Memory B cell (primary cell): ENCODE results near the gene BCKDHB.
A peak's percentile ranks its signal among the peaks of the same experiment; 100 is the strongest.

Source experiments
- ATAC-seq: fragments of 150-1000 bp; cut with Tn5 transposase; 2 replicates; pipeline ENCODE4 v1.10.0; 2021; ENCODE audit warnings: low read depth, mild to moderate bottlenecking, moderate library complexity
- DNase-seq, 2 donors: peaks; one replicate each; pipeline ENCODE4 v3.0.0; 2022; ENCODE audit warnings: low spot score in 2 of 2
- H3K27ac Mint-ChIP-seq: one replicate; pipeline ENCODE4 v1.8.0; 2022; ENCODE audit warnings: mild to moderate bottlenecking, moderate library complexity, mixed read lengths
- H3K27me3 Mint-ChIP-seq: one replicate; pipeline ENCODE4 v1.8.0; 2022; ENCODE audit warnings: mixed read lengths
- H3K36me3 Mint-ChIP-seq: one replicate; pipeline ENCODE4 v1.8.0; 2022; ENCODE audit warnings: mild to moderate bottlenecking, mixed read lengths
- H3K4me1 Mint-ChIP-seq: one replicate; pipeline ENCODE4 v1.8.0; 2022; ENCODE audit warnings: mixed read lengths
- H3K4me3 Mint-ChIP-seq: one replicate; pipeline ENCODE4 v1.8.0; 2022; ENCODE audit warnings: mild to moderate bottlenecking, moderate library complexity, mixed read lengths
- H3K9me3 Mint-ChIP-seq: one replicate; pipeline ENCODE4 v1.8.0; 2022; ENCODE audit warnings: mixed read lengths

Gene BCKDHB

DNA sequence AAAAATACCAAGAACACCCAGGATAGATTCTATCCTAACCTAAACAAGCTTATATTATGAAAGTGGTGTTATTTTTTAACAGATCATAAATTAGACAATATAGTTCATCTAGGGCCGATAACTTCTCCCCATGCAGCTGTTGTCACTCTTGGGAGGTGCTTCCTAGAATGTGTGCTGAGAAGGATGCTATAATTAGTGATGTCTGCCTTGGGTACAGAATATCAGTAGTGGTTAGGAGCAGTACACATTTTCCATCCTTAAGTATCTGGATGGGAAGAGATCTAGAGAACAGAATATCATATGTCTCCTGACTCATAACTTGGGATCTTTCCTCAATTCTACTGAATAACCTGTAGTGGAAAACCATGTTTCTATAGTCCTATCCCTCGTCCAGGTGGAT is 214.5 kb downstream of the BCKDHB start:
- DNase-seq: no peak
- Mint-ChIP-seq H3K36me3 (peaks cover 4% of the 10 kb centered on the region), H3K27ac (no peak overlapping the region), H3K4me3 (no peak overlapping the region), H3K9me3 (no peaks in the 10 kb centered on the region), H3K27me3 (no peaks in the 10 kb centered on the region), H3K4me1 (no peaks in the 10 kb centered on the region)
- no peak for ATAC-seq

DNA sequence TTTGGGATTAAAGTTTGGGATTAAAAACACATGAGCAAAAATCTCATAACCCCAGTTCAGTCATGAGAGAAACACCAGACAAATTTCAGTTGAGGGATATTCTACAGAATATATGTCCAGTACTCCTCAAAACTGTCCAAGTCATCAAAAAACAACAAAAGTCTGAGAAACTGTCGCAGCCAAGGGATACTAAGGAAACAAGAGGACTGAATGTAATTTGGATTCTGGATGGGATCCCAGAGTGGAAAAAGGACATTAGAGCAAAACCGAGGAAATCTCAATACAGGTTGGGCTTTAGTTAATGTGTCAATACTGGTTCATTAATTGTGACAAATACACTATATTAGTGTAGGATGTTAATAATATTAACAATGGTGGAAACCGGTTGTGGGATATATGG is 219.3 kb downstream of the BCKDHB start:
- H3K36me3 Mint-ChIP-seq: peaks cover 2% of the 10 kb centered on the region
- ATAC-seq (no peak), DNase-seq (no peak)
- H3K4me1 Mint-ChIP-seq: no peaks in the 10 kb centered on the region
- no peaks in the 10 kb centered on the region for H3K9me3 Mint-ChIP-seq
- no peaks in the 10 kb centered on the region for H3K27me3 Mint-ChIP-seq
- H3K4me3 Mint-ChIP-seq: no peak overlapping the region
- no peak overlapping the region for H3K27ac Mint-ChIP-seq

DNA sequence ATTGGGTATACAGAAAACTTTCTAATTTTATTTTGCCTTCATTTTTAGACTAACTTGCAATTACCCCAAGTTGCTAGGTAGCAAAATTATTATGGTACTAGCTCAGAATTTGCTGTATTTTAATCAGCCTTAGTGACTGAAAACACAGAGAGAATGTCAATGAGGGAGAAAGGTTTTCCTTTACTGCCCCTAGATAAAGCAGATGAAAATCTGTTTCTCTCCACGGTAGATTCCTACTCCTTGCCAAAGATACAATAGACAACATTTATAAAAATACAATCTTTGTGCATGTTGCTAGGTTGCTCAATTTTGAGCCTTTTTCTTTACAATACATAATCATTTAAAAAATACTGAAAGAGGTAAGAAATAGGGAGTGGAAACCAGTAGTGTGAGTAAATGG is 222.2 kb downstream of the BCKDHB start:
- H3K36me3 Mint-ChIP-seq: no peaks in the 10 kb centered on the region
- no peak for ATAC-seq
- no peaks in the 10 kb centered on the region for H3K27me3 Mint-ChIP-seq
- no peaks in the 10 kb centered on the region for H3K4me1 Mint-ChIP-seq
- no peak overlapping the region for H3K4me3 Mint-ChIP-seq
- DNase-seq: no peak
- no peak overlapping the region for H3K27ac Mint-ChIP-seq
- H3K9me3 Mint-ChIP-seq: no peaks in the 10 kb centered on the region

DNA sequence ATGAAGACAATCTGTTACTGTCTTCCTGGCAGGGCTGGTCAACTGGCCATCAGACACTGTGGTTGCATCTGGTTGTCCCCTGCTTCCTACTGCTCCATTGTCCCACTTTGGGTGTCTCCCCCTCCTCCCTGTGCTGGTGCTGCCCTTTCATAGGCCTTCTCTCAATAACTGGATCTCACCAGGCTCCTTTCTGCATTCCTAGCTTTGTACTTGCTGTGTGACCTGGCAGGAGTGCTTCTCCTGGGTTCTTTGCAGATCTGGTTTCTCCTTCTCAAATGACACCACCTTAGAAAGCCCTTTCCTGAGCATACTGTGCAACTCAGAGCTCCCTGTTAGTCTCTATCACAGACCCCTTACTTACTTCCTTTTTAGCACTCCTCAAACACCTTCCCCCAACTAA is 223.0 kb downstream of the BCKDHB start:
- Mint-ChIP-seq H3K27me3 (no peaks in the 10 kb centered on the region), H3K36me3 (no peaks in the 10 kb centered on the region), H3K27ac (no peak overlapping the region), H3K4me3 (no peak overlapping the region), H3K4me1 (no peaks in the 10 kb centered on the region), H3K9me3 (no peaks in the 10 kb centered on the region)
- DNase-seq (no peak), ATAC-seq (no peak)

DNA sequence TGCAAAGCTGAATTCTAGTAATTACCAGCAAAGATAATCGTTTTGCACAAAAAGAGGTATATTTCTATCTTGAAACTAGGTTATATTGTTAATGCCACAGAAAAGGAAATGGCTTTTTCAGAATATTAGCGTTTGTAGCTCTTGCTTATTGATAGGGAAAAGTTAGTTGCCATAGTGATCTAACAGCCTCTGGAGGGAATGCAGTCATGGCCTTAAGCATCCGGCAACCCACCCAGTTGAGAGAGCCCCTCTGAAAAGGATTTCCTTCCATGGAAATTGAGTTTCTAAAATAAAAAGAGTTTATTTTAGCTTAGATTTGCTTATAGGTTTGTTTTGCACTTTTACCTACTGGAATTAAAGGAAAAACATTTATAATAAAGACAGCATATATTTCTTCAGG is 224.5 kb downstream of the BCKDHB start:
- H3K9me3 Mint-ChIP-seq: no peaks in the 10 kb centered on the region
- no peaks in the 10 kb centered on the region for H3K27me3 Mint-ChIP-seq
- no peak overlapping the region for H3K27ac Mint-ChIP-seq
- no peak for DNase-seq
- no peak overlapping the region for H3K4me3 Mint-ChIP-seq
- ATAC-seq: no peak
- no peaks in the 10 kb centered on the region for H3K36me3 Mint-ChIP-seq
- no peaks in the 10 kb centered on the region for H3K4me1 Mint-ChIP-seq

DNA sequence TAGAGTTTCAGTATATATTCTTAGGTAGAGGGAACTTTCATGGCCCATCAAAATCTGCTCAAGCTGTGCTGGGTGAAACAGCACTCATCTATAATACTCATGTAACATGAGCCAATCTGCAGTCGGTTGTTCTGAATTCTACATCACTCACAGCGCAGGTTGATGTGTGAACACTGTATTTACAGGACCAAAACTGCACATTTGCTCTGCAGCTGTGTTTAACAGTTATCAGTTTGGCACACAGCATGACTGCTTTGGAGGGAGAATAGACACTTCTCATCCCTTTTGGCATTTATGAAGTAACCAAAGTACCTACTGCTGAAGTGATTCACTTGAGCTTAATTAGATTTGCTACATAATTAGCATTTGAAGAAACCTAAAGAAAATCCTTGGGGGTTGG is 225.1 kb downstream of the BCKDHB start:
- DNase-seq (no peak), ATAC-seq (no peak)
- no peak overlapping the region for H3K4me3 Mint-ChIP-seq
- H3K27ac Mint-ChIP-seq: no peak overlapping the region
- H3K4me1 Mint-ChIP-seq: no peaks in the 10 kb centered on the region
- no peaks in the 10 kb centered on the region for H3K27me3 Mint-ChIP-seq
- H3K9me3 Mint-ChIP-seq: no peaks in the 10 kb centered on the region
- H3K36me3 Mint-ChIP-seq: no peaks in the 10 kb centered on the region

DNA sequence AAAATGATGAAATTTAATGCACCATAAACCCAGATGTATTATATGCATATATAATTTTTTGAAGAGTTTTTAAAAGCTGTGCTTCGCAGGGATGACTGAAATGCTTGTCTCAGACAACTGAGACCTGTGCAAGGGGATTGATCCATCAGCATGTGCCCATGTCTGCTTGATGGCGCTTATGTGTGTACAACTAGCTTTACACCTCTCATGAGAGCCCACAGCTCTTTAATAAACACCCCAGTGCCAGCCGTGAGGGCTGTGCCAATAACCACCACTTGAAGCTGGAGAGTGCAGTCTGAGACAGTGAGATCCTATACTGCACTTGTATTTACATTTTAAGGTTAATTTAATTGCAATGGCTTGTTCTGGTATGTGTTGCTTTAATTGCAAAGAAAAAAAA is 225.5 kb downstream of the BCKDHB start:
- H3K4me1 Mint-ChIP-seq: no peaks in the 10 kb centered on the region
- no peaks in the 10 kb centered on the region for H3K9me3 Mint-ChIP-seq
- no peak for DNase-seq
- no peaks in the 10 kb centered on the region for H3K36me3 Mint-ChIP-seq
- no peak for ATAC-seq
- no peak overlapping the region for H3K4me3 Mint-ChIP-seq
- H3K27me3 Mint-ChIP-seq: no peaks in the 10 kb centered on the region
- no peak overlapping the region for H3K27ac Mint-ChIP-seq

DNA sequence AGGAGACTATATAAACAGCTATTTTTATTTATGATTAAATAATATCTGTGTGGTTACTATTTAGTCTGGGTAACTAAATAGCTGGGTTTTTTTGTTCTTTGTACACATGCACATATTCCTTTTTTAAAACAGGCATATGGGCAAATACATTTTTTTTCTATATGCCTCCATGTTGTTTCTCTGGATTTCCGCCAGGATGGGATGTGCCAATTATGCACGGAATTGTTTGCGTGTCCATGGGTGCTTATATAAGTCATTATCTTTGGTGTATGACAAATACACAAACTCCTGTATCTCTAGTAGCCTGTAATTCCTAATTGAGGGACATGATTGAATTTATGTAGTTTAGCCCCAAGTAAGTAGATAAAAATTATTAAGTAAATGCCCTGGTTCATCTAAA is 226.9 kb downstream of the BCKDHB start:
- Mint-ChIP-seq H3K27ac (no peak overlapping the region), H3K27me3 (no peaks in the 10 kb centered on the region), H3K36me3 (no peaks in the 10 kb centered on the region), H3K4me1 (peaks cover 2% of the 10 kb centered on the region), H3K4me3 (no peak overlapping the region), H3K9me3 (no peaks in the 10 kb centered on the region)
- DNase-seq: no peak
- ATAC-seq: no peak

DNA sequence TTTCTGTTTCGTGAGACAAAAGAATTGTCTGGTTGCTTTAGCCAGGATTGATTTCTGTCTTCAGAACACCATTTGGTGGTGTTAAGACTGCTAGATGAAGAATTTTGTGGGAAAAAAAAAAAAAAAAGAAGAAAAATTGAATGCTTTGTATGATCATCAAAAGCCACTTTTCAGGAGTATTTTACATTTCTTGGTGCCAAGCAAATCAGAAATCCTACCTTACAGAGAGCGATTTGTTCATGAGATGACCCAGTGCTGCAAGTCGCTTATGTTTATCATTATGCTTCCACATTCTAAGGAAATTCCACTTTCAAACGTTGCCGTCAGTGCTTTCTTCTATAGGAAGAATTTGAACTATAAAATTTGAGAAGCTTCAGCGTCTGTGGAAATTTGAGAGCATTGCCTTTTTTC is 228.7 kb downstream of the BCKDHB start:
- ATAC-seq (no peak), DNase-seq (no peak)
- no peaks in the 10 kb centered on the region for H3K9me3 Mint-ChIP-seq
- H3K4me1 Mint-ChIP-seq: peaks cover 4% of the 10 kb centered on the region
- H3K27ac Mint-ChIP-seq: no peak overlapping the region
- no peaks in the 10 kb centered on the region for H3K36me3 Mint-ChIP-seq
- H3K27me3 Mint-ChIP-seq: no peaks in the 10 kb centered on the region
- no peak overlapping the region for H3K4me3 Mint-ChIP-seq

DNA sequence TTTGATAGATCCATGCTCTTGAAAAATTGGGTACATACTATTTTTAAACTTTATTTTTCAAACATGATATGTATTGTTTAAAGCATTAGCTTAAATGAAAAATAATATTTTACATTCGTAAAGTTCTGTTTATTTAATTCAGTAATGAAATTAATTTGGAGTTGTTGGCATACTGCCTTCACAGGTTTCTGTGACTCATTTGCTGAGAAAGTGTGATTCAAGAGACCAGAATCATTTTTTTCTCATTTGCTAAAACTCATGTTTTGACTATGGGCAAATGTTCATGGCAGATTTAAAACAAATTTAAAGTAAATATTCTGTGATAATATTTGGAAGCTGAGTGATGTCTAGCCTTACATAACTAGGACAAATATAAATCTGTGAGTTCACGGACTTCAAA is 230.4 kb downstream of the BCKDHB start:
- DNase-seq (no peak), ATAC-seq (no peak)
- H3K27me3 Mint-ChIP-seq: no peaks in the 10 kb centered on the region
- H3K9me3 Mint-ChIP-seq: no peaks in the 10 kb centered on the region
- H3K4me3 Mint-ChIP-seq: no peak overlapping the region
- no peaks in the 10 kb centered on the region for H3K36me3 Mint-ChIP-seq
- H3K4me1 Mint-ChIP-seq: peaks cover 4% of the 10 kb centered on the region
- no peak overlapping the region for H3K27ac Mint-ChIP-seq

DNA sequence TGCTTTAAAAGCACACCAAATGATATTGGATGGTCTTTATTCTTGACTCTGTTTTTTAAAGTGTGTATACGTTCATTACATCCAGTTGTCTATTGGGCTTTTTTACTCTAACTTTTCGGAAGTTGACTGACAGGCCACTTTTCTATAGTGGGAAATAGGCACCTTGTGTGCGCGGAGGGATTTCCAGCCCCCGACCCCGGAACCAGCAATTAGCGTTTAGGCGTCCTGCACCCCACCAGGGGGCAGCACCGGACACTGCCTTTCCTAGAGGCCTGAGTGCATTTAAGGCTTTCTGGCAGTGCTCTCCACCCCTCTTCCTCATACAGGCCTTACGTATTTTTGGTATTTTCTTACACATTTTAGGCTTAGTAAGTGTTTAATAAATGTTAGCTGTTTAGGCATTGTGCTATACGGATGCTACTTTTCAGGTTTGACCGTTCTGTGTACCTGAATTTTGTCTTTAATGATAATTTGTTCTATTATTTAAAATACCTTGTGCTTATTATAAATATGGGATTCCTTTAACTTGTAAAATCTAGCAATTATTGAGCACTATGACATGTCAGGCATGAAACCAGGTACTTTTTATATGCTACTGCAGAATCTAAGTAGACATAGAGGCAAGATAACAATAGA is 231.8 kb downstream of the BCKDHB start:
- no peak overlapping the region for H3K27ac Mint-ChIP-seq
- H3K4me1 Mint-ChIP-seq: peaks cover 4% of the 10 kb centered on the region
- H3K9me3 Mint-ChIP-seq: no peaks in the 10 kb centered on the region
- ATAC-seq: peak; percentile 76
- no peak overlapping the region for H3K4me3 Mint-ChIP-seq
- H3K36me3 Mint-ChIP-seq: peaks cover 3% of the 10 kb centered on the region
- H3K27me3 Mint-ChIP-seq: no peaks in the 10 kb centered on the region
- peak; percentile 50 to 60 for DNase-seq

DNA sequence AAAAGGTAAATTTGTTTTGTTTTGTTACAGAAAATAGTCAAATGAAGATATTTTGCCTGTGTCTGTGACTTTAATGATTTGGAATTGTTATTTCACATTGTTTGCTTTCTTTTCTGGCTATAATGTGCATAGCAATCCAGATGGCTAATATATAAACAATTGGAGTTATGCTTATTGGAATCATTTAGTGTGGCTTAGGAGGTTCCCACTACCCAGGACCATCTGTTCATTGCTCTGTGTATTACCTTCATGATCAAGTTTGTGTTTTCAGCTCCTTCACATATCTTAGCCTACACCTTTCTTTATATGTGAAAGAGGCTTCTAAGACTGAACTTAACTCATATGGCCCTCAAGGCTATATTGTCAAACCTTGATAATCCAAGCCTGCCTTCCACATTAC is 232.9 kb downstream of the BCKDHB start:
- ATAC-seq (no peak), DNase-seq (no peak)
- Mint-ChIP-seq H3K9me3 (no peaks in the 10 kb centered on the region), H3K27me3 (no peaks in the 10 kb centered on the region), H3K36me3 (peaks cover 3% of the 10 kb centered on the region), H3K4me1 (peaks cover 4% of the 10 kb centered on the region), H3K4me3 (no peak overlapping the region), H3K27ac (no peak overlapping the region)

DNA sequence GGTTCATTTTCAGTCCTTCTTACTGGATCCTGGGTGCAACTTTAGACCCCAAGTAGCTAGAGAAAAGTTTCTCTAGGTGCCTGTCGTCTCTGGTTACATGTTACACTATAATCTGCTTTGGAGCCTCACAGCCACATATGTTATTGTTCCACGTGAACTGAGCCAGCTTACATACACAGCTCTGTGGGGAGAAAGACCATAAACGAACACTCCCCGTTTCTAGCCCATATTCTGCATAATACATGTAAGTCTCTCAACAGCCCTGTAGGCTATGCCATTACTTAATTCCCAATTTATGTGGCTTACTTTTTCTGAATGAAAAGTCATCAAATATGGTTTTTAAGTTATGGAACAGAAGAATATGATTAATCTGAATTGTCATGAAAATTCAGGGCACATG is 233.8 kb downstream of the BCKDHB start:
- H3K27me3 Mint-ChIP-seq: no peaks in the 10 kb centered on the region
- no peak for DNase-seq
- H3K9me3 Mint-ChIP-seq: no peaks in the 10 kb centered on the region
- no peak overlapping the region for H3K27ac Mint-ChIP-seq
- H3K4me1 Mint-ChIP-seq: peaks cover 4% of the 10 kb centered on the region
- no peak overlapping the region for H3K4me3 Mint-ChIP-seq
- H3K36me3 Mint-ChIP-seq: peaks cover 3% of the 10 kb centered on the region
- ATAC-seq: no peak

DNA sequence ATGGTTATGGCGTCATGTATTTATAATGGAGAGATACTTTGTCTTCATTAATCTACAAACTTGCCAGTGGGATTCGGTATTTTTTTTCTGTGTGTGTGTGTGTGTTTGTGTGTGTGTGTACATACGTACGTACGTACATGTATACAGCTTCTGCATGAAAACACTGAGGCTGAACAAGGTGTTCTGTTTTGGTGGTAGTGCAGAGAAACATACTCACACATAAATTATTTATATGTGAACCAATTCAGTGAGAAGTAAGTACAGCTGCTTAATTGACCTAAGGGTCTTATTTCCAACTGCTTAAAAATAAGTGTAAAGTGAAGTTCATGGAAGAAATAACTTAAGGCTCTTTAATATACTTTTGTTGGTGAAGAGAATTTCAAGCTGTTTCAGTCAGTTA is 234.2 kb downstream of the BCKDHB start:
- ATAC-seq (no peak), DNase-seq (no peak)
- H3K4me3 Mint-ChIP-seq: no peak overlapping the region
- no peaks in the 10 kb centered on the region for H3K27me3 Mint-ChIP-seq
- no peaks in the 10 kb centered on the region for H3K9me3 Mint-ChIP-seq
- peaks cover 4% of the 10 kb centered on the region for H3K4me1 Mint-ChIP-seq
- peaks cover 4% of the 10 kb centered on the region for H3K36me3 Mint-ChIP-seq
- no peak overlapping the region for H3K27ac Mint-ChIP-seq

DNA sequence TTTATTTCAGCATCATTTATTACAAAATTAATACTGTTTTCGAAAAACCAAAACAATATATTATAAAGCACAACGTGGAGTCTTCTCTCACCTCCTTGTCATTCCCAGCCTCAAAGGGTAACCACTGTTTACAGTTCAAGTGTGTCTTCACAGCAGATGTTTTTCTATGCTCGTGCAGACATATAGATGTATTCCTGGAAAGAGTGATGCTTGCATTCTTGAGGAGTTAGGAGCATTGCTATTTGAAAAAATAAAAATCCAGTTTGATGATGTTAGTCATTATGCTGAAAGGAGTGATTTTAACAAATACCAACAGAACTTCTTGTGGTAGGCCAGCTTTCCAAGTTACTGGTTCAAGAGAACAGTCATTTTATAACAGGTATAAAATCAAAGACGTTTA is 234.9 kb downstream of the BCKDHB start:
- H3K4me1 Mint-ChIP-seq: peaks cover 4% of the 10 kb centered on the region
- no peak overlapping the region for H3K4me3 Mint-ChIP-seq
- peaks cover 4% of the 10 kb centered on the region for H3K36me3 Mint-ChIP-seq
- H3K9me3 Mint-ChIP-seq: no peaks in the 10 kb centered on the region
- no peaks in the 10 kb centered on the region for H3K27me3 Mint-ChIP-seq
- ATAC-seq: no peak
- no peak for DNase-seq
- no peak overlapping the region for H3K27ac Mint-ChIP-seq
